Stimulated activated CD4-positive, alpha-beta T cell treated with anti-CD3 and anti-CD28 coated beads, Interleukin-1b, Interleukin-23, amount 100 ng/mL, for 1 hour (primary cell): ENCODE data around the gene GNPAT.

Experiments
- DNase-seq, 2 donors: peaks; one replicate each; pipeline ENCODE4 v3.0.0-alpha.2; 2020; ENCODE audit warnings: low read depth in 2 of 2

Gene GNPAT

DNA sequence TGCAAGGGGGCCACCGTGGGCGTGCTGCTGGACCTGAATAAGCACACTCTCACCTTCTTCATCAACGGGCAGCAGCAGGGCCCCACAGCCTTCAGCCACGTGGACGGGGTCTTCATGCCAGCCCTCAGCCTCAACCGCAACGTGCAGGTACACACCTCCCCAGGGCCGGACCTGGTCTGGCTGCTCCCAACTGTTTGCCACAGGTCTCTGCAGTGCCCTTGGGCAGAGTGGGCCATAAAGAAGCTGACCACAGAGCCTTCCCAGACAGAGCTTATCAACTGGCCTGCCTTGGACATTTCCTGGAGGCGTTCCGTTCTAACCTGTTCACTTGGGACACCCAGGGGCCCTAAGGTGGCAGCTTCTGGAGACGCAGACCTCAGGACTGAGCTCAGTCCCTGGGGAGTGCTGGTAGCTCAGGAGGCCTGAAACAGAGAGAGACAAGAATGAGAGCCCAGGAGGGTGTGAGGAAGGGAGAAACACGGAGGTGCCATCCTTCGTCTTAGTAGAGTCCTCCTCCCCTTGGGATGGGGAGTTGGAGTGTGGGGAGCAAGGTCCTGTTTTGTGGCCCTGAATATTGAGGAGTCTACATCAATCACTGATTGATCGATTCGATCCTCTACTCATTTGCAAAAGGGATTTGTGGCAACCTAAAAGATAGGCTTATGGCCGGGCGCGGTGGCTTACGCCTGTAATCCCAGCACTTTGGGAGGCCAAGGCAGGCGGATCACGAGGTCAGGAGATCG is 27.0 kb upstream of the GNPAT start:
- DNase-seq, result no peak

DNA sequence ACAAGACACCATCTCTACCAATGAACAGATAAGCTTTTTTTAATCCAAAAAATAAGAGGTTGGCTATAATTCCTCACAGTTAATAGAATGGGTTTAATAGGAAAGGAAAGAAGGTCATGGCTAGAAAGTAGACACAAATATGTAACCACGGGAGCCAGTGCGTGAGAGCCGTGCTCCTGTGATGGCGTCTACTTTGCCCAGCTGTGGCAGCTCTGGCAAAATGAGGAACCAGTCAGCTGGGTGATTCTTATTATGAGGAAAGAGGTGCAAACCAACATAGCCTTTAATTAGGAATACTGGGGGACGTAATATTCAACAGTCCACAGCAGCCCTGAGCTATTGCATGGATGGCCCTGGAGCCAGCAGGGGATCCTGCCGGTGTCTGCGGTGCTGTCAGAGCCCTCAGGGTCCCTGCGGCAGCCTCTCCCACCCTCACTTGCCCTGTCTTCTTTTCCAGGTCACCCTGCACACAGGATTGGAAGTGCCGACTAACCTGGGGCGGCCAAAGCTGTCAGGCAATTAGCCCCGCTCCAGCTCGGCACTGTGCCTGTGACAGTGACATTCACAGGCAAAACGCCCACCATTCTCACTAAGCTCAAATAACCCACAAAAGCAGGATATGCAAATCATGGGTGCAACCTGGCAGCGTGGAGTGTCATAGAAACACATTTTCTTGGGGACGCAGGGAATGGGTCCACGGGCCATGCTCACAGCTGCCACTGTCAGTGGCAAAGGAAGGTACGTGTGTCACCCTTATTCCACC is 25.9 kb upstream of the GNPAT start:
- no peak for DNase-seq

- DNase-seq, result no peak
These were observed 25.2 kb upstream of the GNPAT start for GRCh38 chr1:231215681-231216385.

- no peak for DNase-seq
These were observed 24.5 kb upstream of the GNPAT start for GRCh38 chr1:231216498-231216897.

DNA sequence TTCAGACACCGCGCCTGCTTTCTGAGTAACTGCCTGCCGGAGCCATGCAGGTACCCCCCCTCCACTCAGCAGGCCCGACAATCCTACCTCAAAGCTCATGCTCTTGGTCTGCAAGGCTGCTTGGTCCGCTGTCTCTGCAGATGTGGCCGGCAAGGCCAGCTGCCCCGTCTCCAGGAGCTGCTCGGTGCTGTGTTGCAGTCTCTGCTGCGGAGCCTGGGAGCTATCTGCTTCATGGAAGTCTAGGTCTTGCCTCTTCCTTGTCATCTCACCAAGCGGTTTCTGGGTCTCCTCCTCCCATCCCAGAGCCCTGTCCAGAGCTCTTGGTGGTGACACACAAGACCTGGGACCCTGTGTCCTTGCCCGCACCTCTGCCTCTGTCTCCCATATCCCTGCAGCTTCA is 24.0 kb upstream of the GNPAT start:
- no peak for DNase-seq

GRCh38 chr1:231218078-231218477 is 22.9 kb upstream of the GNPAT start:
- DNase-seq, result no peak

- DNase-seq, result no peak
These were observed 21.3 kb upstream of the GNPAT start for GRCh38 chr1:231219422-231220401.

GRCh38 chr1:231220801-231221200 is 20.2 kb upstream of the GNPAT start:
- no peak for DNase-seq

DNA sequence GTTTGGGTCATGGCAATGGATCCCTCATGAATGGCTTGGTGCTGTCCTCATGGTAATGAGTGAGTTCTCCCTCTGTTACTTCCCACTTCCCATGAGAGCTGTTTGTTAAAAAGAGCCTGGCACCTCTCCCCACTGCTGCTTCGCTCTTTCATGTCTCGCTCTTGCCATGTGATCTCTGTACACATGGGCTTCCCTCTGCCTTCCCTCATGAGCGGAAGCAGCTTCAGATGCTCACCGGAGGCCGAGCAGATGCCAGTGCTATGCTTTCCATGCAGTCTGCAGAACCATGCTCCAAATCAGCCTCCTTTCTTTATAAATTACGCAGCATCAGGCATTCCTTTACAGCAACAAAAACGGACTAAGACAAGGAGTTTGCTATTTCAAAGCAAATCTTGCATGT is 14.9 kb upstream of the GNPAT start:
- no peak for DNase-seq

DNA sequence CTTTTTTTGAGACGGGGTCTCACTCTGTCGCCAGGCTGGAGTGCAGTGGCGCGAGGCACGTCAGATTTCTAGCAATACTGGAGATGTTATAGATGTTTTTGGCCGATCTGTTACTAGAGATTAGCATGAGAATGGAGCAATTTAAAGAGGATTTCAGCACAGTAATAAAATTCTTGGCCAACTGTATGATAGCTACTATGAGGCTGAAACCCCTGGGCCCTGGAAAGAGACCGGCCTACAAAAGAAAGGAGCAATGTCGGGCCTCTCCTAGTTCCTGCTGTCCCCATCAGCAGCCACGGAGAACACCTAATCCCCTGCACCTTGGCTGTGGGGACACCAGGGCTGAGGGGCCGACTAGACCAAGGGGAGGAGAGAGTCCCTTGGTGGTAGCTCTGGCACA is 9.5 kb upstream of the GNPAT start:
- no peak for DNase-seq

DNA sequence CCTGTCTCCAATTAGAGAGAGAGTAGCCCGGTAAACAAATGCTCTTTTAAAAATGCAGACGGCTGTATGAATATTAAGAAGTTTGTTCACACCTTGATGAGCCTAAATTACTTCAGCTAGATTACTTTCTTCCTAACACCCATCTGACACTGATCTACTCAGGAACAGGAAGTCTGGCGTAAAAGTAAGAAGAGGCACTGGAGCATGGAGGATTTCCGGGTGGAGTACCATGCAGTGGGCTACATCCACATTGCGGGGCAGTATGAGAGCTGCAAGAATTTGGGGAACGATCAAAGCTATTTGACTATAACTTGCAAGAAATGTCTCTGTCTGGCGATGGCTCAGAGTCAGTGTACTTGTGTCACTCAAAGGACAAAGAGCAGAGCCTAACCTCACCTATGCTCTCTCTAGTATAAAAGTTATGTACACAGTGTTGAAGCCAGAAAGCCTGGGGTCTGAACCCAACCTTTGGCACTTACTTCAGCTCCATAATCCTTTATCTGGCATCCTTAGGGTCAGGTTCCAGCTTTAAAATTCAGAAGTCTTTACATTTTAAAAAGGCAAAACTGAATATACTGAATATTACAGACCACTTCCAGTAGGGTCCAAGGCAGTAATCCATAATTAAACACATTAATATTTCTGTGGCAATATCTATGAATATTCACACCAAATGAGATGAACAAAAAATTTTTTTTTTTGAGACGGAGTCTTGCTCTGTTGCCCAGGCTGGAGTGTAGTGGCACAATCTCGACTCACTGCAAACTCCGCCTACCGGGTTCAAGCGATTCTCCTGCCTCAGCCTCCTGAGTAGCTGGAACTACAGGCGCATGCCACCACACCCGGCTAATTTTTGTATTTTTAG is 7.9 kb upstream of the GNPAT start:
- no peak for DNase-seq

DNA sequence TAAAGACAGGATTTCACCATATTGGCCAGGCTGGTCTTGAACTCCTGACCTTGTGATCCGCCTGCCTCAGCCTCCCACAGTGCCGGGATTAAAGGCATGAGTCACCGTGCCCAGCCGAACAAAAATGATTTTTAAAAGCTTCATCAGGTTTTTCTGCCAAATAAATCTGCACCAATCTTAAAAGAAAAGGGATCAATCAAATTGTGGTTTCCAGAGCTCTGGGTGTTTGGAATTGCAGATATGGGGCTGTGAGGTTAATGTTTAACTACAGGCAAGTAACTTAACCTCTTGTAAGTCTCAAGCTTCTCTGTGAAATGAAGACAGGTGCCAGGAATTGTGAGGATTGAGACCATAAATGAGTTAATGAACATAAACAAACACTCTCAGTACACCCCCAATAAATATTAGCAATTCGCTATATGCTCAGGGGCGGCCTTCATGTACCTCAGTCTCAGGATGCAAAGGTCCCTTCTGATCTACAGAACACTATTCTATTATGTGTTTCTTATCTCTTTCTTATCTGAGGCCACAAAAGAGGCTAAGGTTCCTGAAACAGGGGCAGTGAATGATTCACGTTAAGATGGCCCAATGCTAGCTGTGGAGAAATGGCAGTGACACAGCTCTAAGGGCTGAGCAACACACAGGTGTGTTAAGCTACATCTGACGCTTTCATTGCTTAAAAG is 7.1 kb upstream of the GNPAT start:
- DNase-seq, result no peak

DNA sequence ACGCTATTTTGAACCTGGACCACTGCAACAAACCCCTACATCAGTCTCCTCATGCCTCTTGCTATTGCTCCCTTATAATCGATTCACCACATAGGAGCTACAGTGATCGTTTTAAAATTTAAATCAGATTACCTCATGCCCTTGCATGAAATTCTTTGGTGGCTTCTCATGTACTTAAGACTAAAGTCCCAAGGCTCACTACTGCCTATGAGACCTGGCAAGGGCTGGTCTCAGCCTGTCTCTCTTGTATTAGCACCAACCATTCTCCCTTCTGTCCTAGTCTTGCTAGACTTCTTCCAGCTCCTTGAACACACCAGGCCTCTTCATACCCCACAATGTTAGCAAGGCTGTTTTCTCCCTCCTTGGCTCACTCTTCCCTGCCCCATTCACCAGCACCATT is 6.5 kb upstream of the GNPAT start:
- DNase-seq, result no peak

DNA sequence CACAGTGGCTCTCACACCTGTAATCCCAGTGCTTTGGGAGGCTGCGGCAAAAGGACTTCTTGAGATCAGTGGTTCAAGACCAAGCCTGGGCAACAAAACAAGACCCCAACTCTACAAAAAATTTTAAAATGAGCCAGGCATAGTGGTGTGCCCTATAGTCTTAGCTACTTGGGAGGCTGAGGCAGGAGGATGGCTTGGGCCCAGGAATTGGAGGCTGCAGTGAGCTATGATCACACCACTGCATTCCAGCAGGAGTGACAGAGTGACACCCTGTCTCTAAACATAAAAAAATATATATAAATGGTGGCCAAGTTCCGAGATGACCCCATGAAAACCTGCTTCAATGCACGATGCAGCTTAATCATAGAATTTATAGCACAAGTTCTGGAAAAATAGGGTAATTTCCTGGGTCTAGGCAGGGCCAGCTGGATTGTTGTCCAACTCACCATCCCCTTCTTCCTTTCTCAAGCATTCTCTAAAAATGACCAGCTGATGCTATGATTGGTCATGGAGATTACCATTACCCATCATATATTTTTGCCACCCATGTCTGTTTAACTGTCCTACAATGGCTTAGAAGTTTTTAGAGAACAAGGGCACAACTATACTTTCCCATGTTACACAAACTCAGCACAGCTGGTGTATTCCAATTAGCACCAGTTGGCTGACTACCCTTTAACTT is 5.3 kb upstream of the GNPAT start:
- DNase-seq, result no peak

GRCh38 chr1:231236208-231236591 is 4.8 kb upstream of the GNPAT start:
- no peak for DNase-seq

- DNase-seq, result no peak
These were observed 4.1 kb upstream of the GNPAT start for GRCh38 chr1:231236938-231237337.

GRCh38 chr1:231238298-231238697 is 2.7 kb upstream of the GNPAT start:
- no peak for DNase-seq

- no peak for DNase-seq
These were observed 505 bp upstream of the GNPAT start for GRCh38 chr1:231240531-231240882.

DNA sequence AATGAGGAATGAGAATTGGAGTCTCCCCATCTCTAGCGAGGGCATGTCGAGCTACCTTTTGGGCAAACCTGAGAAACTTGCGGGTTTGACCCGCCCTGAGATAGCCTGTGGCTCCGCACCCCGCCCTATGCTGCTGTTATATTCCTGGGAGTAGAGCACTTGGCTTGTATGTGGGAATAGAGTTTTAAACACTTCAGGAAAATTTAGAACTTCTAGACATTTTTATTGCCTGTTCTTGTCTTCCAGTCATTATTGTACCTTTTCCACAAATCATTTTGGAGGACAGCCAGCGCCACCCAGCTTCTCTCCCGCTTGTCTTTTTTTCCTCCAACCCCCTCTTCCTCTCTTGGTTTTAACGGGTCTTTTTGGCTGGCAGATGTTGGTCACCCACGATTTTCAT is 738 bp downstream of the GNPAT start:
- no peak for DNase-seq
